ENCODE data around the gene FHOD3. TPM values are rescaled to one million over a fixed set of nuclear protein-coding genes. Genes with fewer than 3 reads are reported as not detected.

Gene FHOD3
- total RNA-seq, 1 experiment from 2014 or later = 18.1 TPM

GRCh38 chr18:36770315-36770946 lies 472.9 kb downstream of the FHOD3 start:
- H3K9ac ChIP-seq (ENCODE audit: low read length) = no peak overlapping the region
- no peak overlapping the region for H3K4me3 ChIP-seq (ENCODE audit: low read length)
- H2AFZ ChIP-seq (ENCODE audit: low read length) = no peak overlapping the region
- intact Hi-C loops (cut with micrococcal nuclease) = no loop called here
- no peaks in the 10 kb centered on the region for H3K9me2 ChIP-seq (replicated peaks; ENCODE audit: low read length)
- ChIA-PET CTCF (no interaction called here), POLR2A (ENCODE audit: unreplicated experiment) (no interaction called here)
- H3K27me3 ChIP-seq (ENCODE audit: low read length) = no peaks in the 10 kb centered on the region
- H3K79me2 ChIP-seq (ENCODE audit: low read length) = no peaks in the 10 kb centered on the region
- H3K4me2 ChIP-seq (ENCODE audit: low read length) = no peak overlapping the region
- H3K36me3 ChIP-seq (ENCODE audit: low read depth, low read length) = no peaks in the 10 kb centered on the region
- H3K9me3 ChIP-seq (ENCODE audit: low read length) = no peaks in the 10 kb centered on the region
- ATAC-seq (no peak), DNase-seq (no peak)
- H3K4me1 ChIP-seq (ENCODE audit: insufficient read depth, low read length) = no peaks in the 10 kb centered on the region
- no peak overlapping the region for H3K27ac ChIP-seq (ENCODE audit: low read length)
- H4K20me1 ChIP-seq (ENCODE audit: low read length) = no peaks in the 10 kb centered on the region
- BruUV-seq (replicated peaks) = no TSS peak
- no peaks in the 10 kb centered on the region for H3F3A ChIP-seq (ENCODE audit: low read length, unreplicated experiment)
- TF ChIP-seq EZH2 (IDR thresholded peaks at IDR 0.05; ENCODE audit: low read length, unreplicated experiment) (no peak), CTCF (conservative IDR thresholded peaks at IDR 0.05; ENCODE audit: low read depth, low read length) (no peak), EZH2phosphoT487 (IDR thresholded peaks at IDR 0.05; ENCODE audit: borderline replicate concordance, low read length) (no peak)

- no peak overlapping the region for H3K9ac ChIP-seq (ENCODE audit: low read length)
- no peaks in the 10 kb centered on the region for H3K79me2 ChIP-seq (ENCODE audit: low read length)
- ChIA-PET CTCF (no interaction called here), POLR2A (ENCODE audit: unreplicated experiment) (no interaction called here)
- no peaks in the 10 kb centered on the region for H3K27me3 ChIP-seq (ENCODE audit: low read length)
- TF ChIP-seq CTCF (conservative IDR thresholded peaks at IDR 0.05; ENCODE audit: low read depth, low read length) (no peak), EZH2 (IDR thresholded peaks at IDR 0.05; ENCODE audit: low read length, unreplicated experiment) (no peak), EZH2phosphoT487 (IDR thresholded peaks at IDR 0.05; ENCODE audit: borderline replicate concordance, low read length) (no peak)
- H3F3A ChIP-seq (ENCODE audit: low read length, unreplicated experiment) = no peaks in the 10 kb centered on the region
- H4K20me1 ChIP-seq (ENCODE audit: low read length) = no peaks in the 10 kb centered on the region
- H3K9me2 ChIP-seq (replicated peaks; ENCODE audit: low read length) = no peaks in the 10 kb centered on the region
- H3K4me3 ChIP-seq (ENCODE audit: low read length) = no peak overlapping the region
- no TSS peak for BruUV-seq (replicated peaks)
- no peaks in the 10 kb centered on the region for H3K9me3 ChIP-seq (ENCODE audit: low read length)
- H2AFZ ChIP-seq (ENCODE audit: low read length) = no peak overlapping the region
- ATAC-seq (no peak), DNase-seq (no peak)
- no peaks in the 10 kb centered on the region for H3K36me3 ChIP-seq (ENCODE audit: low read depth, low read length)
- intact Hi-C loops (cut with micrococcal nuclease) = no loop called here
- H3K4me1 ChIP-seq (ENCODE audit: insufficient read depth, low read length) = no peaks in the 10 kb centered on the region
- no peak overlapping the region for H3K27ac ChIP-seq (ENCODE audit: low read length)
- no peak overlapping the region for H3K4me2 ChIP-seq (ENCODE audit: low read length)
These were observed 473.7 kb downstream of the FHOD3 start for GRCh38 chr18:36771245-36771644.

DNA sequence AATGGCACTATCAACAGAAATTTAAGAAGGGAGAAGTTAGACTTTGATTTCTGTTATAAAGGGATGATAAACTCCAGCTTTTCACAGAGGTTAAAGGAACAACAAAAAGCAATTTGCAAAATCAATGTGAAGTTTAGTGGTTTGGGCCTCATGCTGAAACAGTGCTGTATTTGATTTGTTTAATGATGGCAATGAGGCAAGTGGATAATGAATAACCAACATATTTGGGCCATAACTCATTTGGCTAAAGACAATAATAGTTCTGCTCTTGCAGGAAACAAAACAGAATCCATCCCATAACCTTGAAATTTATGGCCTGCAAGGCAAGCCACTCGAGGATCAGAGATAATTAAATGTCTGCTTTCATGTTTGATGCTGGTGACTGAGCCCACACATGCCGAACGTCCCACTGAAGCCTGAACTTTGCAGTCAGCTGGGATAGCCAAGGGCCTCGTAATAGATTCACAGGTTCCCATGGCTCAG lies 474.8 kb downstream of the FHOD3 start:
- no peak overlapping the region for H3K27ac ChIP-seq (ENCODE audit: low read length)
- TF ChIP-seq EZH2phosphoT487 (IDR thresholded peaks at IDR 0.05; ENCODE audit: borderline replicate concordance, low read length) = no peak
- no peak for TF ChIP-seq EZH2 (IDR thresholded peaks at IDR 0.05; ENCODE audit: low read length, unreplicated experiment)
- no peak for TF ChIP-seq CTCF (conservative IDR thresholded peaks at IDR 0.05; ENCODE audit: low read depth, low read length)
- no peaks in the 10 kb centered on the region for H3K4me1 ChIP-seq (ENCODE audit: insufficient read depth, low read length)
- H3K9me2 ChIP-seq (replicated peaks; ENCODE audit: low read length) = no peaks in the 10 kb centered on the region
- no peak overlapping the region for H2AFZ ChIP-seq (ENCODE audit: low read length)
- H3K9me3 ChIP-seq (ENCODE audit: low read length) = no peaks in the 10 kb centered on the region
- no peak overlapping the region for H3K4me2 ChIP-seq (ENCODE audit: low read length)
- no peaks in the 10 kb centered on the region for H3K27me3 ChIP-seq (ENCODE audit: low read length)
- intact Hi-C loops (cut with micrococcal nuclease) = no loop called here
- DNase-seq (no peak), ATAC-seq (no peak)
- H3K9ac ChIP-seq (ENCODE audit: low read length) = no peak overlapping the region
- no peak overlapping the region for H3K4me3 ChIP-seq (ENCODE audit: low read length)
- BruUV-seq (replicated peaks) = no TSS peak
- no peaks in the 10 kb centered on the region for H3K36me3 ChIP-seq (ENCODE audit: low read depth, low read length)
- no peaks in the 10 kb centered on the region for H4K20me1 ChIP-seq (ENCODE audit: low read length)
- no peaks in the 10 kb centered on the region for H3K79me2 ChIP-seq (ENCODE audit: low read length)
- ChIA-PET POLR2A (ENCODE audit: unreplicated experiment) (no interaction called here), CTCF (no interaction called here)
- no peaks in the 10 kb centered on the region for H3F3A ChIP-seq (ENCODE audit: low read length, unreplicated experiment)
